RKO (cell line): Measurements from ENCODE around the gene VPS36.
A peak's percentile ranks its signal among the peaks of the same experiment; 100 is the strongest.

Source experiments
- DNase-seq: peaks from one replicate; pipeline ENCODE4 v3.0.0-alpha.2; 2016; ENCODE audit warnings: low spot score

VPS36 gene

DNA sequence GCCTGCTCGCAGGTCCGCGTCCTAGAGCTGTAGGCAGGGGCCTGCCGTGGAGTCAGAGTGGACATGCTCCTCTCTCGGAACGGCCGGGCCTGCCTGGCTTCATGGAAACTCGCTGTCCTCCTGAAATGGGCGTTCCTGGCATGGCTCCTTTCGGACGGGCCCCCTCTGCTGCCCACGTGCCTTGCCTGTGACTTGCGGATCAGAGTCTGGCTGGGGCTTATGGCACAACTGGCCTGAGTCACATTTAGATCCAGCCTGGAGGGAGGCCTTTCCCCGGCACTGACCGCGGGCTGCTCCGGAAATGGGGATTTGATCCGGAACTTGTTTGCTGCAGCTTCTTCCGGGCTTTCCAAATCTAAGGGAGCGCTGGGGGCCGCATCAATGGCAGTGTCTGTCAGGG, 72.5 kb downstream of the VPS36 start:
- no peak for DNase-seq

DNA sequence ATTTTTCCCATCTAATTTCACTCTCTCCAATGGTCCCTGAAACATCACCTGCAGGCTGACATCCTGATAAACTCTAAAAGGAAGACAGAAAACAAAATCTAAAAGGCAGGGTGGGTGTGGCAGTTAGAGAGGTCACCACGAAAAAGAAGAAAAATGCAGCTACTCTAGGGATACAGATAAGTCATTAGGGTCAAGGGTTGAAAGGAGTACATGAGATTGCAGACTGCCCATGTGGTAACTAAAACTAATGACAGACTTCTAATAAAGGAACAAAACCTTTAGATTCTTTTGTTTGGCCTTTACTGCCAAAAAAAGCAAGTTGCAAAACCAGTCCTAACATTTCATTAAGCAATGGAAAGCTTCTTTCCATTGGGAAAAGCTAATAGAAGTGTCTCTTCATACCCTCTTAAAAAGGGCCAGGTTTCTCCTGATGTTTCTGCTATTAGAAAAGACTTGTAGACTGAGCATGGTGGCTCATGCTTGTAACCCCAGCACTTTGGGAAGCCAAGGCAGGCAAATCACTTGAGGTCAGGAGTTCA, 75.5 kb downstream of the VPS36 start:
- DNase-seq = no peak

DNA sequence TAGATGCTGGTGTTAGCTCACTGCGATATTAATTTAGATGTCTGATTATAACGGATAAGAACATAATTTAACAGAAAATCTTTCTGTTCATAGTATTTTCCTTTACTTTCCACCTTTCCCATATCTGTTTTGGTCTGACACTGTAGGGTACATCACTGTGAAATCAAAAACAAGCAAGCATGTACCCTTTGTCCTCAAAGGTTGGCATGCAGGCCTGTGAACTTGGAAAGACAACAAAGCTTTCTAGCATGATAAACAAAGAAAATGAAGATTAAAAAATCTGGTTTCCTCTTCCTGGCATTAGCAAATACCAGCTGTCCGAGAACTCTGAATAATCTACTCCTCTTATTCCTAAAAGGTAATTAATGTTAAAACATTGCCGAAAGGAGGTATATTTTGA, 76.0 kb downstream of the VPS36 start:
- no peak for DNase-seq

DNA sequence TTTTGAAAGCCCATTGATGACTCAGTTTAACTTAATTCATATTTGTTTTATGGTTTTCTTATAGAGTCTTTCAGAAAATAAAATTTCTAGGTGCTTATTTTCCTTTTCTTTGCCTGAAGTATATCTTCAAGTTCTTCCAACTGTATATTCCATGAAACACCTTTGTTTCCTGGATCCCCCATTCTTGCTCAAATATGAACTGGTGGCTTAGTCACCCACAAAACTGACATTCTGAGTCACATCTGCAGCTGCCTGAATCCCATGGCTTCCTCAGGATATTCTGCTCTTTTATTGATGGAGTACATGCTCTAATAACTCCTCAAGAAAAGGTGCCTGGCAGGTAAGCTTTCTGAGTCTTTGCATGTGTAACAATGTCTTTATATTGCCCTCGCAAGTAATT, 77.2 kb downstream of the VPS36 start:
- peak; percentile 33 for DNase-seq

DNA sequence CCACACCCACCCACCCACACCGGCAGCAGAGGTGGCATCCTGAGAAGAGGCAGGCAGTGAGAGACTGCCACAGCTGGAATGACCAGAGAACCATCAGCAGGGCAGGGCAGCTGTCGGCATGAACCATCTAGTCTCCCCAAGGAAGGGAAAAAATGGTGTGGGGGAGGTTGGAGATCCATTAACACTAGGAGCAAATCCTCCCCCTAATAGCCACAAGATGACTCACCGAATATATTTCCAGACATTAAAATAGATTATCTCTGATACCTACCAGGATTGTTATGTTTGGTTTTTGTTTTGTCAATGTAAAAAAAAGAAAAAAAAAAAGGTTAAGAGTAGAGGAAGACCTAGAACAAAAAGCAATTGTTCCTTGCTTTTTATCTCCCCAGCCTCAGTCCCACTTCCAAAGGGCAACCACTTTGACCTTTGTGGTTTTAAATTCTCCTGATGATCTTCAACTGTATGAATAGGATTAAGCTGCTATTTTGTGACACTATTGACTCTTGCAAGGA, 78.6 kb downstream of the VPS36 start:
- DNase-seq = no peak

DNA sequence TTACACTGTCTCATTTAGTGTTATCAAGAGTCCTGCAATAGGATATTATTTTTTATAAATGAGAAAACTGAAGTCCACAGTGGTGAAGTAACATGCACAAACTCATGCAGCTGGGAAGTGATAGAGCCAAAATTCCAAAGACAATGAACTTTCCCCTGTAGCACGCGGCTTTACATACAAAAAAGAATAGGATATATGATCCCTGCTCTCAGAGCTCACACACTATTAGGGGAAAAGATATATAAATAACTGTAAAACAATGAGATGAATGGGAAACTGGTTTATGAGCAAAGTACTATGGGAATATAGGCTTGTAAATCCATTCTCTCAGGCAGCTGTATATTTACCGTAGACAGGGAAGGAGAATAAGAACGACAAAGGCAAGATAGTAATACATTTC, 84.1 kb downstream of the VPS36 start:
- no peak for DNase-seq
